HG03039 (cell line): ENCODE measurements around the gene PPT1.
A peak's percentile ranks its signal among the peaks of the same experiment; 100 is the strongest.

Experiments used
- ATAC-seq: cut with Tn5 transposase; IDR thresholded peaks from one replicate; pipeline ENCODE4 v1.9.1; 2021; ENCODE audit warnings: mild to moderate bottlenecking, moderate library complexity; ENCODE audit not compliant: unreplicated experiment

PPT1 gene

GRCh38 chr1:40096977-40097782 is at the start of gene PPT1:
Gene PPT1 (minus strand): TSS chr1:40097252. CDS start chr1:40097238, 14 bp downstream.
- peak; percentile 89 for ATAC-seq

GRCh38 chr1:40143891-40144575 is 47.0 kb upstream of the PPT1 start:
- ATAC-seq = no peak

- ATAC-seq = no peak
Observed at GRCh38 chr1:40141878-40142535, 45.0 kb upstream of the PPT1 start.

- ATAC-seq = no peak
Observed at GRCh38 chr1:40140211-40140973, 43.3 kb upstream of the PPT1 start.

- no peak for ATAC-seq
Observed at GRCh38 chr1:40133839-40134238, 36.8 kb upstream of the PPT1 start.

GRCh38 chr1:40133312-40133665 is 36.2 kb upstream of the PPT1 start:
- ATAC-seq = no peak

- ATAC-seq = no peak
Observed at GRCh38 chr1:40132383-40133311, 35.6 kb upstream of the PPT1 start.

- ATAC-seq = no peak
Observed at GRCh38 chr1:40130892-40131291, 33.8 kb upstream of the PPT1 start.

- ATAC-seq = no peak
Observed at GRCh38 chr1:40122855-40123254, 25.8 kb upstream of the PPT1 start.

- no peak for ATAC-seq
Observed at GRCh38 chr1:40120128-40120527, 23.1 kb upstream of the PPT1 start.

GRCh38 chr1:40114400-40114799 is 17.3 kb upstream of the PPT1 start:
- no peak for ATAC-seq

- no peak for ATAC-seq
Observed at GRCh38 chr1:40110389-40110788, 13.3 kb upstream of the PPT1 start.

GRCh38 chr1:40107290-40107959 is 10.4 kb upstream of the PPT1 start:
- ATAC-seq = no peak

GRCh38 chr1:40105028-40105427 is 8.0 kb upstream of the PPT1 start:
- no peak for ATAC-seq

GRCh38 chr1:40102896-40103295 is 5.8 kb upstream of the PPT1 start:
- no peak for ATAC-seq

GRCh38 chr1:40102038-40102437 is 5.0 kb upstream of the PPT1 start:
- no peak for ATAC-seq

- peak; percentile 20 for ATAC-seq
Observed at GRCh38 chr1:40096646-40096976, 441 bp downstream of the PPT1 start.

- ATAC-seq = no peak
Observed at GRCh38 chr1:40095806-40096205, 1.2 kb downstream of the PPT1 start.

- no peak for ATAC-seq
Observed at GRCh38 chr1:40094466-40095110, 2.5 kb downstream of the PPT1 start.
